Endothelial cell of umbilical vein (primary cell): ENCODE data around the gene FAM193A. TPM values are rescaled to one million over a fixed set of nuclear protein-coding genes. Genes with fewer than 3 reads are reported as not detected.
"Not testable (repeated sequence)": the region's sequence is repeated elsewhere in the genome, so short reads cannot be mapped to it uniquely, and the experiment has no call there.

Experiments
- BruUV-seq: library from RNA; stranded (reverse); fragments of 400-500 nt; replicated peaks from 2 replicates; lab custom pipeline; 2021; lab: Mats Ljungman, UMichigan
- CTCF ChIA-PET: fragments of 300-600, 350-600 bp; sonication (Branson Sonifier 250); formaldehyde crosslinking; loops from one replicate; lab custom pipeline; 2021; ENCODE audit warnings: antibody characterized with exemption, inconsistent platforms; lab: Charles Lee
- POLR2A ChIA-PET: fragments of 300-600, 350-600 bp; sonication (Branson Sonifier 250); formaldehyde crosslinking; loops from one replicate; lab custom pipeline; 2021; ENCODE audit warnings: antibody characterized with exemption, inconsistent platforms; lab: Charles Lee
- DNase-seq: peaks from one replicate; pipeline ENCODE4 v3.0.0-alpha.2; 2011; ENCODE audit warnings: low read depth, low spot score
- FAIRE-seq: peaks from 2 replicates; lab custom pipeline; 2011; peaks lifted over from hg19 to GRCh38; lab: Jason Lieb, UNC
- H2AFZ ChIP-seq: 2 replicates; pipeline ENCODE4 v1.6.0; 2012; ENCODE audit warnings: low read depth, low read length, control low read depth, inconsistent platforms
- H3K27ac ChIP-seq: 2 replicates; pipeline ENCODE4 v1.5.1; 2011; ENCODE audit warnings: low read depth, mild to moderate bottlenecking, control low read depth, low read length, moderate library complexity; ENCODE audit not compliant: insufficient read depth
- H3K27me3 ChIP-seq, 2 experiments: 2 replicates each; pipeline versions ENCODE4 v1.6.0 to v1.6.1; 2011; ENCODE audit warnings: low read length in 2 of 2, mixed read lengths in 1 of 2; ENCODE audit not compliant: control insufficient read depth in 2 of 2, insufficient read depth in 2 of 2
- H3K36me3 ChIP-seq, 2 experiments: 2 replicates in 1 of 2; 3 replicates in 1 of 2; pipeline ENCODE4 v1.5.1; 2011; ENCODE audit warnings: low read length in 2 of 2, mild to moderate bottlenecking in 1 of 2, moderate library complexity in 1 of 2; ENCODE audit not compliant: control insufficient read depth in 2 of 2, insufficient read depth in 2 of 2; ENCODE audit errors: extremely low read depth in 1 of 2
- H3K4me1 ChIP-seq: 3 replicates; pipeline ENCODE4 v1.5.1; 2011; ENCODE audit warnings: mild to moderate bottlenecking, low read length; ENCODE audit not compliant: control insufficient read depth, insufficient read depth; ENCODE audit errors: extremely low read depth
- H3K4me2 ChIP-seq: 2 replicates; pipeline ENCODE4 v1.6.1; 2011; ENCODE audit warnings: low read length, control low read depth, mixed read lengths; ENCODE audit not compliant: insufficient read depth
- H3K4me3 ChIP-seq, 3 experiments: fragments of 200-600 bp in 1 of 3; sonication (generic), shearing (Covaris generic) in 1 of 3; replicated peaks in 1 of 3; 2 replicates each; pipeline ENCODE4 v1.5.1; 2011 to 2016; ENCODE audit warnings: control low read depth in 3 of 3, low read length in 3 of 3, mild to moderate bottlenecking in 2 of 3, inconsistent platforms in 1 of 3, low read depth in 1 of 3, moderate library complexity in 1 of 3; ENCODE audit not compliant: insufficient read depth in 1 of 3
- H3K79me2 ChIP-seq: 2 replicates; pipeline ENCODE4 v1.6.0; 2012; ENCODE audit warnings: low read length, inconsistent platforms; ENCODE audit not compliant: control insufficient read depth, insufficient read depth
- H3K9ac ChIP-seq: replicated peaks from 2 replicates; pipeline ENCODE3; 2011; ENCODE audit warnings: low read length, control low read depth; ENCODE audit not compliant: insufficient read depth; ENCODE audit errors: extremely low read depth
- H3K9me1 ChIP-seq: replicated peaks from 3 replicates; pipeline ENCODE4 v1.6.0; 2011; ENCODE audit warnings: mild to moderate bottlenecking, low read length; ENCODE audit not compliant: control insufficient read depth, insufficient read depth; ENCODE audit errors: extremely low read depth
- H3K9me3 ChIP-seq: replicated peaks from 2 replicates; pipeline ENCODE4 v1.5.1; 2012; ENCODE audit warnings: low read length, inconsistent platforms; ENCODE audit not compliant: control insufficient read depth, insufficient read depth
- H4K20me1 ChIP-seq: replicated peaks from 2 replicates; pipeline ENCODE3; 2011; ENCODE audit warnings: mild to moderate bottlenecking, low read length; ENCODE audit not compliant: control insufficient read depth, insufficient read depth; ENCODE audit errors: extremely low read depth
- GATA2 ChIP-seq: IDR thresholded peaks from 2 replicates; pipeline ENCODE4 v1.7.0; 2011; ENCODE audit warnings: low read depth, mild to moderate bottlenecking, moderate library complexity, mixed read lengths, low read length; ENCODE audit not compliant: insufficient read length, insufficient read depth
- JUN ChIP-seq: IDR thresholded peaks from 2 replicates; pipeline ENCODE4 v1.6.1; 2011; ENCODE audit warnings: borderline replicate concordance, low read depth; ENCODE audit not compliant: insufficient read length, insufficient read depth
- MYC ChIP-seq: IDR thresholded peaks from one replicate; pipeline ENCODE4 v1.6.1; 2011; ENCODE audit warnings: mild to moderate bottlenecking, low read depth, low read length
- dilution Hi-C: fragments of 300-500 bp; cut with MboI; formaldehyde crosslinking; loops from one replicate; pipeline ENCODE4 v1.15.0; 2019; ENCODE audit warnings: low sequenced_read_pairs; ENCODE audit not compliant: extremely low pct_ligation_motif_present
- intact Hi-C: fragments of 100-400 bp; cut with micrococcal nuclease; formaldehyde crosslinking; loops from one replicate; pipeline ENCODE4 v1.10.0; 2022
- polyA plus RNA-seq, 4 experiments: library from polyadenylated mRNA; depleted of rRNA in 3 of 4; stranded (reverse) in 3 of 4; unstranded in 1 of 4; fragments of >200 nt; gene quantifications; 2 replicates each; pipeline versions ENCODE4 v1.2.1 to v1.2.3, GENCODE V29; 2011 to 2012; ENCODE audit warnings: missing spikeins in 1 of 4
- total RNA-seq: library from RNA; stranded (reverse); gene quantifications from 2 replicates; pipeline ENCODE4 v1.2.3, GENCODE V29; 2021

The FAM193A gene
- total and polyA plus RNA-seq, 2 donors (not counting 3 experiments of a cell fraction or from before 2014, with no cell fraction given) = 12.3 to 32.1 TPM

- Histone ChIP-seq H2AFZ (no peak overlapping the region), H3K9me1 (no peaks in the 10 kb centered on the region), H3K4me1 (no peaks in the 10 kb centered on the region), H3K4me3 (no peak overlapping the region), H3K9me3 (no peaks in the 10 kb centered on the region), H3K79me2 (peaks cover 6% of the 10 kb centered on the region), H3K27me3 (no peaks in the 10 kb centered on the region), H3K4me2 (no peak overlapping the region), H3K9ac (no peak overlapping the region), H3K27ac (no peak overlapping the region), H3K36me3 (peaks cover 13 to 17% of the 10 kb centered on the region in 2 experiments), H4K20me1 (no peaks in the 10 kb centered on the region)
- TF ChIP-seq JUN = no peak
- no peak for DNase-seq
- no TSS peak for BruUV-seq
- dilution Hi-C loops (no loop called here), intact Hi-C loops (no loop called here)
- POLR2A ChIA-PET = no interaction called here
- CTCF ChIA-PET = no interaction called here
- FAIRE-seq = no peak
Measured at GRCh38 chr4:2634014-2634413, 97.6 kb downstream of the FAM193A start.

GRCh38 chr4:2636331-2636730 is 99.9 kb downstream of the FAM193A start:
- dilution Hi-C loops (no loop called here), intact Hi-C loops (no loop called here)
- Histone ChIP-seq H3K4me3 (no peak overlapping the region), H3K9me3 (no peaks in the 10 kb centered on the region), H3K9ac (no peak overlapping the region), H3K4me1 (no peaks in the 10 kb centered on the region), H3K27me3 (no peaks in the 10 kb centered on the region), H4K20me1 (no peaks in the 10 kb centered on the region), H3K36me3 (peaks cover 11 to 12% of the 10 kb centered on the region in 2 experiments), H3K79me2 (peaks cover 4% of the 10 kb centered on the region), H3K27ac (no peak overlapping the region), H3K9me1 (no peaks in the 10 kb centered on the region), H3K4me2 (no peak overlapping the region), H2AFZ (no peak overlapping the region)
- BruUV-seq = no TSS peak
- POLR2A ChIA-PET = no interaction called here
- CTCF ChIA-PET = no interaction called here
- DNase-seq (no peak), FAIRE-seq (no peak)
- TF ChIP-seq GATA2 (no peak), MYC (no peak)

- CTCF ChIA-PET, FAIRE-seq, H3K27me3 ChIP-seq, H3K4me2 ChIP-seq, H3K9me1 ChIP-seq, H3K79me2 ChIP-seq, POLR2A ChIA-PET, H3K9me3 ChIP-seq, H3K4me3 ChIP-seq, H3K4me1 ChIP-seq, DNase-seq, H2AFZ ChIP-seq, intact Hi-C loops, BruUV-seq, H3K27ac ChIP-seq, dilution Hi-C loops, H4K20me1 ChIP-seq, H3K9ac ChIP-seq, H3K36me3 ChIP-seq: not testable (repeated sequence)
Measured at GRCh38 chr4:2636994-2637393, 100.5 kb downstream of the FAM193A start.
